Activated T-cell treated with anti-CD3 and anti-CD28 coated beads, Interleukin-2, amount 50 U/mL, for 4 hours (primary cell): Measurements from ENCODE around the gene MARCHF10. TPM values are rescaled to one million over a fixed set of nuclear protein-coding genes. Genes with fewer than 3 reads are reported as not detected.
A peak's percentile ranks its signal among the peaks of the same experiment; 100 is the strongest.
"Not testable (repeated sequence)": the region's sequence is repeated elsewhere in the genome, so short reads cannot be mapped to it uniquely, and the experiment has no call there.

Experiments used
- ATAC-seq, 2 donors: fragments of 200-7000 bp; cut with Tn5 transposase; one replicate each; pipeline ENCODE4 v1.10.0; 2021
- DNase-seq: peaks from one replicate; pipeline ENCODE4 v3.0.0-alpha.2; 2020
- H3K27me3 Mint-ChIP-seq: one replicate; pipeline ENCODE4 v1.8.0; 2021; ENCODE audit warnings: low read depth, mixed read lengths
- H3K36me3 Mint-ChIP-seq: one replicate; pipeline ENCODE4 v1.8.0; 2022; ENCODE audit warnings: mixed read lengths; ENCODE audit not compliant: insufficient read depth
- H3K4me1 Mint-ChIP-seq: one replicate; pipeline ENCODE4 v1.8.0; 2021; ENCODE audit warnings: low read depth, mixed read lengths
- H3K4me3 Mint-ChIP-seq: one replicate; pipeline ENCODE4 v1.8.0; 2021; ENCODE audit warnings: mild to moderate bottlenecking, moderate library complexity, mixed read lengths
- H3K9me3 Mint-ChIP-seq: one replicate; pipeline ENCODE4 v1.8.0; 2021; ENCODE audit warnings: mixed read lengths
- total RNA-seq, 3 donors: library from RNA; stranded (reverse); gene quantifications; one replicate each; pipeline ENCODE4 v1.2.1, GENCODE V29; 2021

MARCHF10 gene
- total RNA-seq = not detected

- Mint-ChIP-seq H3K9me3 (peaks cover 4% of the 10 kb centered on the region), H3K36me3 (no peaks in the 10 kb centered on the region), H3K4me1 (peaks cover 4% of the 10 kb centered on the region), H3K27me3 (peaks cover 51% of the 10 kb centered on the region), H3K4me3 (no peak within 1 kb of the TSS)
- peak; percentile 37 for DNase-seq
- ATAC-seq = peak; percentile 40 to 54
These were observed at the start of gene MARCHF10 for GRCh38 chr17:62807812-62808575. TSS of gene MARCHF10 (minus strand) at chr17:62808314. CDS start at chr17:62801735, 6,579 bp downstream.

- no peak for ATAC-seq
- Mint-ChIP-seq H3K9me3 (no peaks in the 10 kb centered on the region), H3K27me3 (peaks cover 26% of the 10 kb centered on the region), H3K36me3 (no peaks in the 10 kb centered on the region), H3K4me3 (no peak overlapping the region), H3K4me1 (no peaks in the 10 kb centered on the region)
- no peak for DNase-seq
These were observed 49.4 kb upstream of the MARCHF10 start for GRCh38 chr17:62857526-62857925.

GRCh38 chr17:62856594-62856993 lies 48.5 kb upstream of the MARCHF10 start:
- H3K36me3 Mint-ChIP-seq = no peaks in the 10 kb centered on the region
- no peak overlapping the region for H3K4me3 Mint-ChIP-seq
- H3K9me3 Mint-ChIP-seq = no peaks in the 10 kb centered on the region
- no peaks in the 10 kb centered on the region for H3K4me1 Mint-ChIP-seq
- peaks cover 23% of the 10 kb centered on the region for H3K27me3 Mint-ChIP-seq
- ATAC-seq (no peak), DNase-seq (no peak)

- no peak overlapping the region for H3K4me3 Mint-ChIP-seq
- peaks cover 17% of the 10 kb centered on the region for H3K27me3 Mint-ChIP-seq
- H3K4me1 Mint-ChIP-seq = no peaks in the 10 kb centered on the region
- ATAC-seq (no peak), DNase-seq (no peak)
- H3K9me3 Mint-ChIP-seq = no peaks in the 10 kb centered on the region
- no peaks in the 10 kb centered on the region for H3K36me3 Mint-ChIP-seq
These were observed 47.0 kb upstream of the MARCHF10 start for GRCh38 chr17:62855156-62855555.

- H3K36me3 Mint-ChIP-seq = no peaks in the 10 kb centered on the region
- H3K9me3 Mint-ChIP-seq = no peaks in the 10 kb centered on the region
- no peak for ATAC-seq
- no peak overlapping the region for H3K4me3 Mint-ChIP-seq
- DNase-seq = no peak
- H3K4me1 Mint-ChIP-seq = no peaks in the 10 kb centered on the region
- peaks cover 19% of the 10 kb centered on the region for H3K27me3 Mint-ChIP-seq
These were observed 46.1 kb upstream of the MARCHF10 start for GRCh38 chr17:62854098-62854680.

- no peaks in the 10 kb centered on the region for H3K9me3 Mint-ChIP-seq
- no peak overlapping the region for H3K4me3 Mint-ChIP-seq
- peaks cover 17% of the 10 kb centered on the region for H3K27me3 Mint-ChIP-seq
- H3K4me1 Mint-ChIP-seq = no peaks in the 10 kb centered on the region
- DNase-seq = no peak
- ATAC-seq = no peak
- no peaks in the 10 kb centered on the region for H3K36me3 Mint-ChIP-seq
These were observed 44.1 kb upstream of the MARCHF10 start for GRCh38 chr17:62852195-62852594.

- not testable (repeated sequence) for DNase-seq, ATAC-seq, H3K36me3 Mint-ChIP-seq, H3K4me3 Mint-ChIP-seq, H3K9me3 Mint-ChIP-seq, H3K4me1 Mint-ChIP-seq
- H3K27me3 Mint-ChIP-seq = peaks cover 13% of the 10 kb centered on the region
These were observed 41.7 kb upstream of the MARCHF10 start for GRCh38 chr17:62849591-62850415.

- no peaks in the 10 kb centered on the region for H3K36me3 Mint-ChIP-seq
- peaks cover 11% of the 10 kb centered on the region for H3K27me3 Mint-ChIP-seq
- ATAC-seq (no peak), DNase-seq (no peak)
- no peaks in the 10 kb centered on the region for H3K9me3 Mint-ChIP-seq
- H3K4me3 Mint-ChIP-seq = no peak overlapping the region
- no peaks in the 10 kb centered on the region for H3K4me1 Mint-ChIP-seq
These were observed 40.2 kb upstream of the MARCHF10 start for GRCh38 chr17:62848334-62848733.

- H3K4me1 Mint-ChIP-seq = no peaks in the 10 kb centered on the region
- no peaks in the 10 kb centered on the region for H3K36me3 Mint-ChIP-seq
- no peaks in the 10 kb centered on the region for H3K9me3 Mint-ChIP-seq
- no peak for ATAC-seq
- no peak overlapping the region for H3K4me3 Mint-ChIP-seq
- DNase-seq = no peak
- H3K27me3 Mint-ChIP-seq = peaks cover 9% of the 10 kb centered on the region
These were observed 39.3 kb upstream of the MARCHF10 start for GRCh38 chr17:62847426-62847825.

GRCh38 chr17:62840871-62841270 lies 32.8 kb upstream of the MARCHF10 start:
- Mint-ChIP-seq H3K4me1 (no peaks in the 10 kb centered on the region), H3K27me3 (peaks cover 10% of the 10 kb centered on the region), H3K36me3 (peaks cover 1% of the 10 kb centered on the region), H3K9me3 (peaks cover 10% of the 10 kb centered on the region), H3K4me3 (no peak overlapping the region)
- no peak for ATAC-seq
- DNase-seq = no peak

- H3K9me3 Mint-ChIP-seq, H3K4me3 Mint-ChIP-seq, DNase-seq, H3K4me1 Mint-ChIP-seq, H3K36me3 Mint-ChIP-seq, ATAC-seq: not testable (repeated sequence)
- H3K27me3 Mint-ChIP-seq = peaks cover 20% of the 10 kb centered on the region
These were observed 25.7 kb upstream of the MARCHF10 start for GRCh38 chr17:62833816-62834215.

- peaks cover 17% of the 10 kb centered on the region for H3K27me3 Mint-ChIP-seq
- no peak overlapping the region for H3K4me3 Mint-ChIP-seq
- H3K36me3 Mint-ChIP-seq = peaks cover 1% of the 10 kb centered on the region
- ATAC-seq (no peak), DNase-seq (no peak)
- H3K4me1 Mint-ChIP-seq = peaks cover 3% of the 10 kb centered on the region
- H3K9me3 Mint-ChIP-seq = no peaks in the 10 kb centered on the region
These were observed 24.3 kb upstream of the MARCHF10 start for GRCh38 chr17:62832405-62832804.

- not testable (repeated sequence) for DNase-seq, H3K36me3 Mint-ChIP-seq, ATAC-seq, H3K9me3 Mint-ChIP-seq, H3K4me1 Mint-ChIP-seq, H3K4me3 Mint-ChIP-seq
- H3K27me3 Mint-ChIP-seq = peaks cover 14% of the 10 kb centered on the region
These were observed 23.0 kb upstream of the MARCHF10 start for GRCh38 chr17:62831066-62831465.

- Mint-ChIP-seq H3K27me3 (peaks cover 6% of the 10 kb centered on the region), H3K9me3 (no peaks in the 10 kb centered on the region), H3K36me3 (no peaks in the 10 kb centered on the region), H3K4me3 (no peak overlapping the region), H3K4me1 (peaks cover 3% of the 10 kb centered on the region)
- ATAC-seq (no peak), DNase-seq (no peak)
These were observed 19.8 kb upstream of the MARCHF10 start for GRCh38 chr17:62827746-62828485.
